Right lobe of liver (tissue), 6 donors: ENCODE results near the gene TBCD. TPM values are rescaled to one million over a fixed set of nuclear protein-coding genes. Genes with fewer than 3 reads are reported as not detected.

Source experiments
- ATAC-seq, 4 donors: fragments of 200-7000 bp; cut with Tn5 transposase; one replicate each; pipeline ENCODE4 v1.9.1; 2020; ENCODE audit warnings: mild to moderate bottlenecking in 4 of 4, moderate library complexity in 4 of 4
- DNase-seq, 3 donors: peaks; one replicate each; pipeline ENCODE4 v3.0.0-alpha.2; 2020
- H3K27ac ChIP-seq, 3 donors: fragments of 200-600 bp; one replicate each; pipeline ENCODE4 v1.8.0; 2022
- H3K27me3 ChIP-seq, 2 donors: fragments of 200-600 bp; one replicate each; pipeline ENCODE4 v1.8.0; 2022
- H3K36me3 ChIP-seq, 4 donors: fragments of 200-600 bp; sonication (generic) in 1 of 4; one replicate each; pipeline versions ENCODE4 v1.5.1 to v1.8.0; 2017 to 2022; ENCODE audit warnings: control low read depth in 1 of 4
- H3K4me1 ChIP-seq, 4 donors: fragments of 200-600 bp; sonication (generic) in 1 of 4; one replicate each; pipeline versions ENCODE4 v1.5.1 to v1.8.0; 2017 to 2022; ENCODE audit warnings: control low read depth in 1 of 4
- H3K4me3 ChIP-seq, 3 donors: fragments of 200-600 bp; one replicate each; pipeline ENCODE4 v1.8.0; 2022
- H3K9me3 ChIP-seq, 4 donors: fragments of 200-600 bp; sonication (generic) in 1 of 4; one replicate each; pipeline versions ENCODE4 v1.5.1 to v1.8.0; 2017 to 2022; ENCODE audit warnings: control low read depth in 1 of 4
- CTCF ChIP-seq, 4 donors: fragments of 200-600 bp in 3 of 4; fragments of 450-650 bp in 1 of 4; IDR thresholded peaks; one replicate each; pipeline versions ENCODE4 v1.5.1 to v1.8.0; 2016 to 2022; ENCODE audit warnings: antibody characterized with exemption in 4 of 4, mild to moderate bottlenecking in 2 of 4
- POLR2A ChIP-seq: fragments of 450-650 bp; IDR thresholded peaks from one replicate; pipeline ENCODE4 v1.6.1; 2017; ENCODE audit warnings: antibody characterized with exemption, mild to moderate bottlenecking
- WGBS: methylation state at CpG from one replicate; pipeline ENCODE4 v1.1.6; 2018; ENCODE audit warnings: low coverage, low lambda C conversion rate; ENCODE audit not compliant: insufficient coverage; ENCODE audit errors: missing lambda C conversion rate; 5-methylcytosine and 5-hydroxymethylcytosine counted together
- intact Hi-C, 2 donors: fragments of 100-400 bp; cut with DNase I; formaldehyde crosslinking; loops; one replicate each; pipeline versions ENCODE4 v1.11.2 to v1.14.1; 2022
- total RNA-seq, 6 experiments: library from RNA; depleted of rRNA in 2 of 6; stranded (reverse); fragments of >200 nt in 2 of 6; fragmentation: NEBNext Ultra II Directional in 3 of 6; extraction: Animal tissue kit (Norgen Biotek cat#: 25700) in 3 of 6; gene quantifications; one replicate each; pipeline versions ENCODE4 v1.1.0 to v1.2.4, GENCODE V29; 2016 to 2023
- donor health status: DM: no; HTN: yes; CAD: no.
- donor health status: DM: no; HTN: no; CAD: no.
- donor health status: DM: no; HTN: no; CAD: no.
- donor health status: DM: no; HTN: yes; CAD: no.
- donor health status: DM: no; HTN: yes; CAD: no.

Gene TBCD
- total RNA-seq, 6 experiments from 2014 or later: 28.0 to 55.7 (median 41.3) TPM

DNA sequence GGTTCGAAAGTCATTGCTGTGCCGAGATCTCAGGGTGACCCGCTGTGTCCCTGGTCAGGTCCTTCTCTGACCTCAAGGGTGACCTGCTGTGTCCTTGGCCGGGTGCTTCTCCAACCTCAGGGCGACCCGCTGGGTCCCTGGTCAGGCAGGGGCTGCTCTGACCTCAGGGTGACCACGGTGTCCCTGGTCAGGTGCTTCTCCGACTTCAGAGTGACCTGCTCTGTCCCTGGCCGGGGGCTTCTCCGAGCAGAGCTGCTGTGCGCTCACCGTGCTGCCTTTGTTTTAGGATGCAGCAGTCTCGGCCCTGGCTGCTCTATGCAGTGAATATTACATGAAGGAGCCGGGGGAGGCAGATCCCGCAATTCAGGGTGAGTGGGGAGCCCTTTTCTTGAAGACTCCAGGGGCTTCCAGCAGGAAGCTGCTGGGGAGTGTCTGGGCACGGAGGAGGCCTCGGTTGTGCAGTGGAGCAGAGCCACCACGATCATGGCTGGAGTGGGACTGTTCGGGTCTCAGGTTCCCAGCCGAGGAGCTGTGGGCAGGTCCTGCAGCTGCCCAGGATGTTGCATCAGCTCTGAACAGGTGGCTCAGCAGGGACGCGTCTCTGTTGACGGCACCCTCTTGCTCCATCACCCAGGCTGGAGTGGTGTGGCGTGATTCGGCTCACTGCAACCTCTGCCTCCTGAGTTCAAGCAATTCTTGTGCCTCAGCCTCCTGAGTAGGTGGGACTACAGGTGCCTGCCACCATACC, 171.7 kb downstream of the TBCD start:
- H3K4me1 ChIP-seq: no peaks in the 10 kb centered on the region
- H3K36me3 ChIP-seq: peaks cover 0 to 18% (median 3%) of the 10 kb centered on the region in 4 donors
- WGBS: no CpG with 5 or more reads among the region's 25 CpGs
- ATAC-seq (no peak), DNase-seq (peak in 2 of 3 donors; percentile 14 to 25)
- H3K4me3 ChIP-seq: no peak overlapping the region
- no peaks in the 10 kb centered on the region for H3K27me3 ChIP-seq
- no peak for TF ChIP-seq POLR2A
- TF ChIP-seq CTCF (IDR thresholded peaks at IDR 0.05): no peak
- no peaks in the 10 kb centered on the region for H3K9me3 ChIP-seq
- intact Hi-C loops: no loop called here
- no peak overlapping the region for H3K27ac ChIP-seq

DNA sequence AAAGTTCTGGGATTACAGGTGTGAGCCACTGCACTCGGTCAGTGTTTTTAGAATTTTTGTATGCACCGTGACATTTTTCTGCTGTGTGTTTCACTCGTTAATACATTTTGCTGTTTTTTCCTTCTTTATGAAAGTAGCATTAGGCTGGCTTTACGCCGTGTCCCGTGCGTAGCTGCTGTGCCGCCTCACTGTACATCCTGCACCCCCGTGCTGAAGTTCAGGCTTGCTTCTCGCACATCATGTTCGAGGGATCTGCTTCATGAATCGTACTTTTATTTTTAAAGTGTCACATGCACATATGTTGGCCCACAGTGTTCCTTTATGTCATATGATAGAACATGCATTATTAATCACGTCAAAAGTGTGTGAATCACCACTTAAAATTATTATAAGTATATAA, 172.3 kb downstream of the TBCD start:
- Histone ChIP-seq H3K27me3 (no peaks in the 10 kb centered on the region), H3K36me3 (peaks cover 0 to 21% (median 3%) of the 10 kb centered on the region in 4 donors), H3K4me3 (no peak overlapping the region), H3K9me3 (no peaks in the 10 kb centered on the region), H3K4me1 (no peaks in the 10 kb centered on the region), H3K27ac (no peak overlapping the region)
- WGBS: 94% methylated on average over 13 of the region's 13 CpGs
- TF ChIP-seq POLR2A (no peak), CTCF (IDR thresholded peaks at IDR 0.05) (no peak)
- DNase-seq (peak in 1 of 3 donors; percentile 19), ATAC-seq (no peak)
- intact Hi-C loops: no loop called here

- ATAC-seq (no peak), DNase-seq (peak in 2 of 3 donors; percentile 13 to 46)
- H3K36me3 ChIP-seq: peaks cover 0 to 27% (median 4%) of the 10 kb centered on the region in 4 donors
- intact Hi-C loops: no loop called here
- TF ChIP-seq POLR2A: no peak
- no peak for TF ChIP-seq CTCF (IDR thresholded peaks at IDR 0.05)
- H3K27ac ChIP-seq: no peak overlapping the region
- H3K27me3 ChIP-seq: no peaks in the 10 kb centered on the region
- H3K9me3 ChIP-seq: no peaks in the 10 kb centered on the region
- no peaks in the 10 kb centered on the region for H3K4me1 ChIP-seq
- H3K4me3 ChIP-seq: no peak overlapping the region
- no CpG with 5 or more reads among the region's 19 CpGs for WGBS
These were observed 172.9 kb downstream of the TBCD start for GRCh38 chr17:82924812-82925211.

DNA sequence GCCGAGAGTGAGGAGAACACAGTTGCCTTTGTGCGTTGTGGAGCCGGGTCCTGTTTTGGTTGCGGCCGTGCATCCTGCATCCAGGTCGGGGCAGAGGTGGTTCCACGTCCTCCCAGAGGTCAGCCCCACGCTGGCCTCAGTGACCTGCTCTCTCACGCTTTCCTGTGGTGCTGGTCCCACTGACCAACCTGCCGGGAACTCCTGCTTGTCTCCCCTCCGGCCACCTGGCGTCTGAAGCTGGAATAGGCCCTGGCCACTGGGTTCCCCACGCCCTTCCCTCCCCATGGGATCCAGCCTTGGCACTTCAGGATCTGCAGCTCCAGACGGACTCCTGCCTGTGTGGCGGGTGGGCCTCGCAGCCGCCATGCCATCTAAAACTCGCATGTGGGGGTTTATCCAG, 173.5 kb downstream of the TBCD start:
- no peak overlapping the region for H3K4me3 ChIP-seq
- TF ChIP-seq POLR2A: no peak
- TF ChIP-seq CTCF (IDR thresholded peaks at IDR 0.05): no peak

More for the DNA sequence above, 173.5 kb downstream of the TBCD start:
- DNase-seq: peak in 2 of 3 donors; percentile 10 to 49
- WGBS: 80% methylated on average over 1 of the region's 18 CpGs
- Histone ChIP-seq H3K27ac (no peak overlapping the region), H3K36me3 (peaks cover 0 to 31% (median 7%) of the 10 kb centered on the region in 4 donors), H3K4me1 (no peaks in the 10 kb centered on the region), H3K27me3 (no peaks in the 10 kb centered on the region), H3K9me3 (no peaks in the 10 kb centered on the region)
- intact Hi-C loops: no loop called here
- ATAC-seq: no peak
